GM06990 (cell line): ENCODE data around the gene ACSL1.

Source experiments
- DNase-seq: peaks from one replicate; pipeline ENCODE4 v3.0.0-alpha.2; 2011; ENCODE audit not compliant: insufficient read length; ENCODE audit errors: extremely low read depth
- H3K27me3 ChIP-seq: replicated peaks from 2 replicates; pipeline ENCODE4 v1.6.0; 2011; ENCODE audit warnings: low read length; ENCODE audit not compliant: control insufficient read depth, insufficient read depth
- H3K36me3 ChIP-seq: 2 replicates; pipeline ENCODE4 v1.5.1; 2011; ENCODE audit warnings: low read length; ENCODE audit not compliant: control insufficient read depth, insufficient read depth
- H3K4me3 ChIP-seq: replicated peaks from 2 replicates; pipeline ENCODE4 v1.5.1; 2011; ENCODE audit warnings: low read depth, mild to moderate bottlenecking, control low read depth, low read length
- CTCF ChIP-seq: IDR thresholded peaks from 2 replicates; pipeline ENCODE4 v1.5.1; 2011; ENCODE audit warnings: low read length, control low read depth, mild to moderate bottlenecking, inconsistent platforms; ENCODE audit not compliant: insufficient read depth, poor library complexity, severe bottlenecking

Gene ACSL1

GRCh38 chr4:184732126-184732525 lies 93.6 kb downstream of the ACSL1 start:
- TF ChIP-seq CTCF: no peak
- H3K36me3 ChIP-seq: peaks cover 2% of the 10 kb centered on the region
- no peak overlapping the region for H3K4me3 ChIP-seq
- no peak for DNase-seq
- no peaks in the 10 kb centered on the region for H3K27me3 ChIP-seq

GRCh38 chr4:184731056-184731455 lies 94.7 kb downstream of the ACSL1 start:
- no peak for DNase-seq
- no peaks in the 10 kb centered on the region for H3K27me3 ChIP-seq
- no peak for TF ChIP-seq CTCF
- peaks cover 2% of the 10 kb centered on the region for H3K36me3 ChIP-seq
- H3K4me3 ChIP-seq: no peak overlapping the region

- no peak for TF ChIP-seq CTCF
- Histone ChIP-seq H3K36me3 (peaks cover 2% of the 10 kb centered on the region), H3K27me3 (no peaks in the 10 kb centered on the region), H3K4me3 (no peak overlapping the region)
- no peak for DNase-seq
Observed at GRCh38 chr4:184729946-184730345, 95.8 kb downstream of the ACSL1 start.

GRCh38 chr4:184728858-184729257 lies 96.9 kb downstream of the ACSL1 start:
- H3K36me3 ChIP-seq: peaks cover 2% of the 10 kb centered on the region
- H3K27me3 ChIP-seq: no peaks in the 10 kb centered on the region
- no peak overlapping the region for H3K4me3 ChIP-seq
- TF ChIP-seq CTCF: no peak
- DNase-seq: no peak

GRCh38 chr4:184727430-184727829 lies 98.3 kb downstream of the ACSL1 start:
- Histone ChIP-seq H3K4me3 (no peak overlapping the region), H3K36me3 (peaks cover 2% of the 10 kb centered on the region), H3K27me3 (no peaks in the 10 kb centered on the region)
- no peak for TF ChIP-seq CTCF
- DNase-seq: no peak

- TF ChIP-seq CTCF: peak; percentile 6
- Histone ChIP-seq H3K4me3 (no peak overlapping the region), H3K27me3 (no peaks in the 10 kb centered on the region), H3K36me3 (peaks cover 12% of the 10 kb centered on the region)
- DNase-seq: no peak
Observed at GRCh38 chr4:184722798-184723197, 103.0 kb downstream of the ACSL1 start.
